ENCODE data around the gene DNAJC15. TPM values are rescaled to one million over a fixed set of nuclear protein-coding genes. Genes with fewer than 3 reads are reported as not detected.
A peak's percentile ranks its signal among the peaks of the same experiment; 100 is the strongest.

The DNAJC15 gene
- total and polyA plus RNA-seq, 2 of the 8 experiments (the other 6 are each of a cell fraction or from before 2014, with no cell fraction given) = 5.8 to 20.8 TPM

DNA sequence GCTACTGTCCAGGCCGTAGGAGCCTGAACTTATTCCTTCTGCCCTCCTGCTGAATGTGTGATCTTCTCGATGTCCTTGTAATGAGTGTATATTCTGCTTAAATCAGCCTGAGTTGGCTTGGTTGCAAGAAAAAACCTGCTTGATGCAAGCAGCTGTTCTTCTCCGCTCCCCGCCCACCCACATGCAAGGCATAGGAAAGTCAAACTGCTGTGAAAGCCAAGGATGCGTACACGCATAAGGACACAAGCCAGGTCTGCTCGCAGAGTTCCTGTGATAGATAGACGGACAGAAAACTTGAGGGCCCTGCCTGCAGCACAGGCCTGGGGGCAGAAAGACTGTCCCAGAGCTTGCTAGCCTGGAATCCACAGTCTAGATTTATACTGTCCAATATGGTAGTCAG, 101.1 kb downstream of the DNAJC15 start:
- Histone ChIP-seq H3K27me3 (replicated peaks in 1 of 4; ENCODE audit: control insufficient read depth in 3 of 4, extremely low read depth in 1 of 4, insufficient read depth in 3 of 4, low read length in 3 of 4) (no peaks in the 10 kb centered on the region; a peak in 1 of 7 replicates), H3K9ac (replicated peaks in 1 of 4; ENCODE audit: extremely low read depth in 1 of 4, low read depth in 3 of 4, low read length in 3 of 4) (no peak overlapping the region), H3K23ac (ENCODE audit: insufficient read length) (no peak overlapping the region), H2AFZ (ENCODE audit: low read length) (no peak overlapping the region), H3K79me1 (ENCODE audit: low read depth, low read length) (no peaks in the 10 kb centered on the region), H4K91ac (replicated peaks; ENCODE audit: insufficient read length, low read length) (peak overlapping the region; percentile 25), H3K56ac (replicated peaks; ENCODE audit: insufficient read length, low read depth, low read length) (no peak overlapping the region), H3K9me3 (ENCODE audit: insufficient read depth in 2 of 2, low read depth in 1 of 2, low read length in 1 of 2) (no peaks in the 10 kb centered on the region), H2BK5ac (ENCODE audit: low read depth, low read length) (no peak overlapping the region), H3K79me2 (ENCODE audit: control insufficient read depth in 1 of 2, insufficient read depth in 2 of 2, low read length in 2 of 2) (no peaks in the 10 kb centered on the region), H3K4me2 (ENCODE audit: insufficient read depth in 1 of 2, low read depth in 2 of 2, low read length in 2 of 2) (no peak overlapping the region), H3K4ac (replicated peaks; ENCODE audit: insufficient read length, low read depth, low read length) (no peak overlapping the region), H2AK5ac (ENCODE audit: low read depth, low read length) (no peak overlapping the region), H3K18ac (ENCODE audit: extremely low read depth, low read length) (no peak overlapping the region), H3K4me3 (ENCODE audit: extremely low read depth in 1 of 4, insufficient read depth in 2 of 4, low read depth in 3 of 4, low read length in 4 of 4) (no peak overlapping the region), H3K23me2 (ENCODE audit: low read depth, low read length) (no peaks in the 10 kb centered on the region), H4K20me1 (replicated peaks in 1 of 2; ENCODE audit: control insufficient read depth in 1 of 2, insufficient read depth in 2 of 2, low read length in 2 of 2) (no peaks in the 10 kb centered on the region), H2BK12ac (ENCODE audit: low read depth, low read length) (no peak overlapping the region; the same call in 1 of the 2 replicates), H3K4me1 (replicated peaks in 1 of 4; ENCODE audit: control insufficient read depth in 3 of 4, insufficient read depth in 4 of 4, low read length in 3 of 4) (peaks cover 3 to 13% (median 6%) of the 10 kb centered on the region in 4 experiments; a peak in 5 of 7 replicates), H3K36me3 (ENCODE audit: control insufficient read depth in 2 of 4, insufficient read depth in 4 of 4, low read length in 3 of 4) (no peaks in the 10 kb centered on the region), H3K14ac (ENCODE audit: insufficient read length) (no peak overlapping the region), H4K5ac (ENCODE audit: insufficient read length, low read depth, low read length) (no peak overlapping the region), H3K27ac (ENCODE audit: low read depth, low read length) (no peak overlapping the region), H2BK15ac (ENCODE audit: low read length) (no peak overlapping the region), H2BK20ac (ENCODE audit: low read length) (no peak overlapping the region), H4K8ac (ENCODE audit: extremely low read depth, insufficient read depth, low read length) (no peak overlapping the region), H2BK120ac (replicated peaks; ENCODE audit: low read depth, low read length) (no peak overlapping the region)
- ChIA-PET POLR2A (ENCODE audit: partially characterized antibody) (no interaction called here), CTCF (ENCODE audit: partially characterized antibody) (interaction anchor here (0.5 to 1.2 kb wide), 2 partner anchors 12 to 42 kb away, joined by 3 to 5 read pairs; no protein-coding TSS in a partner anchor)
- TF ChIP-seq ASH2L (IDR thresholded peaks at IDR 0.05; ENCODE audit: low read length) (no peak), TEAD4 (IDR thresholded peaks at IDR 0.05; ENCODE audit: low read depth, low read length) (no peak), RFX5 (IDR thresholded peaks at IDR 0.05; ENCODE audit: borderline replicate concordance, low read depth, low read length) (no peak), EP300 (IDR thresholded peaks at IDR 0.05; ENCODE audit: borderline replicate concordance in 1 of 2, low read depth in 2 of 2, low read length in 2 of 2) (no peak)
- DNase-seq (ENCODE audit: low read depth in 1 of 2, low spot score in 2 of 2) (no peak), FAIRE-seq (no peak)
- 82% methylated on average over 8 of the region's 8 CpGs; no CpG with 5 or more reads in 1 of the 2 experiments for WGBS, 2 experiments (ENCODE audit: extremely low coverage in 1 of 2, insufficient coverage in 1 of 2, insufficient read length in 1 of 2, insufficient replicate concordance in 2 of 2, low coverage in 1 of 2, low lambda C conversion rate in 2 of 2, missing lambda C conversion rate in 1 of 2)
